Thyroid gland (tissue), 4 donors: Measurements from ENCODE around the gene FAR2.
"Not testable (repeated sequence)": the region's sequence is repeated elsewhere in the genome, so short reads cannot be mapped to it uniquely, and the experiment has no call there.

Source experiments
- POLR2A ChIP-seq, 2 donors: fragments of 450-650 bp; IDR thresholded peaks; one replicate each; pipeline ENCODE4 v1.6.1; 2017; ENCODE audit warnings: antibody characterized with exemption in 2 of 2, mild to moderate bottlenecking in 2 of 2, moderate library complexity in 1 of 2
- TF ChIP-seq, protein P1 (sequence below), 6 experiments: fragments of 200-600 bp in 3 of 6; fragments of 450-650 bp in 3 of 6; sonication (generic) in 3 of 6; IDR thresholded peaks; one replicate each; pipeline ENCODE4 v1.5.1; 2016 to 2019; ENCODE audit warnings: antibody characterized with exemption in 6 of 6, mild to moderate bottlenecking in 2 of 6, inconsistent platforms in 1 of 6, moderate library complexity in 1 of 6

- TF ChIP-seq, protein P1, sequence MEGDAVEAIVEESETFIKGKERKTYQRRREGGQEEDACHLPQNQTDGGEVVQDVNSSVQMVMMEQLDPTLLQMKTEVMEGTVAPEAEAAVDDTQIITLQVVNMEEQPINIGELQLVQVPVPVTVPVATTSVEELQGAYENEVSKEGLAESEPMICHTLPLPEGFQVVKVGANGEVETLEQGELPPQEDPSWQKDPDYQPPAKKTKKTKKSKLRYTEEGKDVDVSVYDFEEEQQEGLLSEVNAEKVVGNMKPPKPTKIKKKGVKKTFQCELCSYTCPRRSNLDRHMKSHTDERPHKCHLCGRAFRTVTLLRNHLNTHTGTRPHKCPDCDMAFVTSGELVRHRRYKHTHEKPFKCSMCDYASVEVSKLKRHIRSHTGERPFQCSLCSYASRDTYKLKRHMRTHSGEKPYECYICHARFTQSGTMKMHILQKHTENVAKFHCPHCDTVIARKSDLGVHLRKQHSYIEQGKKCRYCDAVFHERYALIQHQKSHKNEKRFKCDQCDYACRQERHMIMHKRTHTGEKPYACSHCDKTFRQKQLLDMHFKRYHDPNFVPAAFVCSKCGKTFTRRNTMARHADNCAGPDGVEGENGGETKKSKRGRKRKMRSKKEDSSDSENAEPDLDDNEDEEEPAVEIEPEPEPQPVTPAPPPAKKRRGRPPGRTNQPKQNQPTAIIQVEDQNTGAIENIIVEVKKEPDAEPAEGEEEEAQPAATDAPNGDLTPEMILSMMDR (IDR thresholded peaks at IDR 0.05) = not testable (repeated sequence)
- TF ChIP-seq POLR2A (IDR thresholded peaks at IDR 0.05) = not testable (repeated sequence)
Observed at GRCh38 chr12:29170478-29171084, 21.5 kb downstream of the FAR2 start.
